Measurements from ENCODE around the gene BTBD8. TPM values are rescaled to one million over a fixed set of nuclear protein-coding genes. Genes with fewer than 3 reads are reported as not detected.
"Not testable (repeated sequence)": the region's sequence is repeated elsewhere in the genome, so short reads cannot be mapped to it uniquely, and the experiment has no call there.

The BTBD8 gene
- total RNA-seq, 6 donors from 2014 or later, result 0.76 to 17.8 (median 4.2) TPM

DNA sequence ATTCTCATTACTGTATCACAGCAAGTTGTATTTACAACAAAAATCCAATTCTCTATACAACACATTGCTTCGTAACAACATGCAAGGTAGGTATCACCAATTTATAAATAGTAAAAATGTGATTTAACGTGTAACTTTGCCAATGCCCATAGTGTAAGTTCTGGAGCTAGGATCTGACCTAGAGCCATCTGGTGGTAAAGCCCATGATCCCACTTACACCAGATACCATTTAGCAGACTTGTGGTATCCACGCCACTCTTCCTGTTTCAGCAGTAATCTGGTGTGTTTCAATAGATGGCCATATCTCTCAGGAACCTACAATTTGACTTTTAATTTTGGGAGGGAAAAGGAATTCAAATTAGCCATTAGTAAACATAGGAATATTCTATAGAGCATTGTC lies 15.1 kb upstream of the BTBD8 start:
- Histone ChIP-seq H3K36me3 (no peaks in the 10 kb centered on the region), H3K27me3 (no peaks in the 10 kb centered on the region), H3K27ac (no peak overlapping the region), H3K4me1 (no peaks in the 10 kb centered on the region), H3K4me3 (no peak overlapping the region), H3K9me3 (no peaks in the 10 kb centered on the region)
- TF ChIP-seq POLR2AphosphoS5 (IDR thresholded peaks at IDR 0.05), result no peak
- TF ChIP-seq, protein P1, sequence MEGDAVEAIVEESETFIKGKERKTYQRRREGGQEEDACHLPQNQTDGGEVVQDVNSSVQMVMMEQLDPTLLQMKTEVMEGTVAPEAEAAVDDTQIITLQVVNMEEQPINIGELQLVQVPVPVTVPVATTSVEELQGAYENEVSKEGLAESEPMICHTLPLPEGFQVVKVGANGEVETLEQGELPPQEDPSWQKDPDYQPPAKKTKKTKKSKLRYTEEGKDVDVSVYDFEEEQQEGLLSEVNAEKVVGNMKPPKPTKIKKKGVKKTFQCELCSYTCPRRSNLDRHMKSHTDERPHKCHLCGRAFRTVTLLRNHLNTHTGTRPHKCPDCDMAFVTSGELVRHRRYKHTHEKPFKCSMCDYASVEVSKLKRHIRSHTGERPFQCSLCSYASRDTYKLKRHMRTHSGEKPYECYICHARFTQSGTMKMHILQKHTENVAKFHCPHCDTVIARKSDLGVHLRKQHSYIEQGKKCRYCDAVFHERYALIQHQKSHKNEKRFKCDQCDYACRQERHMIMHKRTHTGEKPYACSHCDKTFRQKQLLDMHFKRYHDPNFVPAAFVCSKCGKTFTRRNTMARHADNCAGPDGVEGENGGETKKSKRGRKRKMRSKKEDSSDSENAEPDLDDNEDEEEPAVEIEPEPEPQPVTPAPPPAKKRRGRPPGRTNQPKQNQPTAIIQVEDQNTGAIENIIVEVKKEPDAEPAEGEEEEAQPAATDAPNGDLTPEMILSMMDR (IDR thresholded peaks at IDR 0.05), result no peak
- no peak for TF ChIP-seq POLR2A (IDR thresholded peaks at IDR 0.05)
- no peak for TF ChIP-seq EP300 (IDR thresholded peaks at IDR 0.05)
- ATAC-seq (ENCODE audit: low FRiP score in 2 of 2), result no peak
- DNase-seq, result no peak
- 88 to 91% methylated on average over 3 of the region's 3 CpGs for WGBS, 2 donors

DNA sequence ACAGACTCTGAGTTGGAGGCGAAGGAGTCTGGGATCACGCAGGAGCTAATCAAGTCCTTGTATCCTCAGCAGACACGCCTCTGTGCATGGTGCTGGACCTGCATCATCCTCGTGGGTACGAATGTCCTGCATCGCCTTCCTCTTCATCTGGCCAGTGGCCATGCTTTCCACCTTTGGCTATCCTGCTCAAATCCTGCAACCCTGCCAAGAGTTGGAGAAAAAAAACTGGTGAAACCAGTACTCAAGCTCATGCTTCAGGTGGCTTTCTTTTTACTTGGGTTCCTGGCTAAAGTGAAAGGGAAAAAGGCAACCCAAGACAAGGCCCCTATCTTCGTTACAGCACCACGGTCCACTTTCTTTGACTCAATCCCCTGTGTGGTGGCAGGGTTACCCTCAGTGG lies 13.8 kb upstream of the BTBD8 start:
- Histone ChIP-seq H3K4me3 (no peak overlapping the region), H3K27ac (no peak overlapping the region), H3K27me3 (no peaks in the 10 kb centered on the region), H3K4me1 (no peaks in the 10 kb centered on the region), H3K9me3 (no peaks in the 10 kb centered on the region), H3K36me3 (no peaks in the 10 kb centered on the region)
- TF ChIP-seq POLR2A (IDR thresholded peaks at IDR 0.05) (no peak), EP300 (IDR thresholded peaks at IDR 0.05) (no peak)
- TF ChIP-seq, protein P1 (IDR thresholded peaks at IDR 0.05), result no peak
- no peak for ATAC-seq (ENCODE audit: low FRiP score in 2 of 2)
- WGBS, 2 donors, result 82 to 92% methylated on average over 7 to 8 of the region's 8 CpGs
- no peak for DNase-seq

DNA sequence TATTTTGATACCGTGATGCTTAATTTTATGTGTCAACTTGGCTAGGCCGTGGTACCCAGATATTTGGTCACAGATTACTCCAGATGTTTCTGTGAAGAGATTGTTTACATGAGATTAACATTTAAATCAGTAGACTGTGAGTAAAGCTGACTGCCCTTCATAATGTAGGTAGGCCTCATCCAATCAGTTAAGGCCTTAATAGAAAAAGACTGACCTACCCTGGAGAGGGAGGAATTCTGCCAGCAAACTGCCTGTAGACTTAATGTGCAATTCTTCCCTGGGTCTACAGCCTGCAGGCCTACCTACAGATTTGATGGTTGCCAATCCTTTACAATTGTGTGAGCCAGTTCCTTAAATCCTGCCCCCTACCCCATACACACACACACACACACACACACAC lies 9.3 kb upstream of the BTBD8 start:
- Histone ChIP-seq H3K4me1 (no peaks in the 10 kb centered on the region), H3K4me3 (no peak overlapping the region), H3K9me3 (no peaks in the 10 kb centered on the region), H3K27me3 (no peaks in the 10 kb centered on the region), H3K36me3 (no peaks in the 10 kb centered on the region), H3K27ac (no peak overlapping the region)
- DNase-seq (no peak), ATAC-seq (ENCODE audit: low FRiP score in 2 of 2) (no peak)
- WGBS, 2 donors, result 67 to 88% methylated on average over 2 of the region's 2 CpGs
- no peak for TF ChIP-seq POLR2A (IDR thresholded peaks at IDR 0.05)
- TF ChIP-seq EP300 (IDR thresholded peaks at IDR 0.05), result no peak
- TF ChIP-seq, protein P1 (IDR thresholded peaks at IDR 0.05), result no peak
- no peak for TF ChIP-seq POLR2AphosphoS5 (IDR thresholded peaks at IDR 0.05)

DNA sequence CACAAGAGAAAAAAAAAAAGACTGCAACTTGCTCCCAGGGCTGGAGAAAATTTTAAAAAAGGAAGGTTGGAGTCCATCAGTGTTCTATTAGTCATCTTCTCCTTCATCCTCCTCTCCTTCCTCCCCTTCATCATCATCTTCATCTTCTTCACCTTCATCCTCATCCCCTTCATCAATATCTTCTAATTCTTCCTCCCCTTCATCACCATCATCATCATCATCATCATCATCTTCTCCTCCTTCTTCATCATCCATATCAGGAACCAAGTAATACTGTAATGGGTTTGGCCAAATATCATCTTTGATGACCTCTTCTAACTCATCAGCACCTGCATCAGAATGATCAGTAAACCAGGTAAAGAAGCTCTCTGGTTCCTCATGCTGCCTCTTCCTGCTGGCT lies 5.7 kb upstream of the BTBD8 start:
- ATAC-seq (ENCODE audit: low FRiP score in 2 of 2), result not testable (repeated sequence)

DNA sequence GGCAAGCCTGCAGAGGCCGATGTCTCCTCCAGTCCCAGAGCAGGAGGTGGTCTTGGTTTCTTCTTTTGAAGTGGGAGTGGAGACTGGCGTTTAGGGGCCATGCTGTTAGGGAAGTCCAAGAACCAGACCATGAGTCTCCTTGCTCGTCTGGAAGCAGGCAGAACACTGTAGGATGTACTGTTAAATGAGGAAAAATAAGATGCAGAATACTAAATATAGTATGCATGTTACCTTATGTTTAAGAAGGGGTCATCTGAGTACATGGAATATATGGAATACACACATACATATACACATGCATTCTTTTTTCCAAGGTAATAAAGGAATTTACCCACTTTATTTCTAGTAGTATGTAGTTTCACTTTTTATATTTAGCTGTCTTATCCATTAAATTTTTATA lies 4.8 kb upstream of the BTBD8 start, which contains the start of gene SETSIP:
SETSIP (minus strand) TSS at position 101 of the 400 bp plus-strand sequence; CDS start at position 101, 0 bp downstream.
- H3K27me3 ChIP-seq, result no peaks in the 10 kb centered on the region
- TF ChIP-seq EP300 (IDR thresholded peaks at IDR 0.05), result no peak
- TF ChIP-seq, protein P1 (IDR thresholded peaks at IDR 0.05), result no peak
- no peak for TF ChIP-seq POLR2A (IDR thresholded peaks at IDR 0.05)
- no peak for TF ChIP-seq POLR2AphosphoS5 (IDR thresholded peaks at IDR 0.05)
- DNase-seq, result no peak
- peaks cover 0 to 4% (median 1%) of the 10 kb centered on the region in 4 donors for H3K4me1 ChIP-seq
- H3K4me3 ChIP-seq, result no peak within 1 kb of the TSS
- H3K9me3 ChIP-seq, result no peaks in the 10 kb centered on the region
- H3K27ac ChIP-seq, result no peak within 1 kb of the TSS
- no peaks in the 10 kb centered on the region for H3K36me3 ChIP-seq
- ATAC-seq (ENCODE audit: low FRiP score in 2 of 2), result no peak
- 81 to 84% methylated on average over 3 of the region's 3 CpGs for WGBS, 2 donors

More for the DNA sequence above, 5.7 kb upstream of the BTBD8 start:
- not testable (repeated sequence) for DNase-seq, H3K4me1 ChIP-seq, H3K36me3 ChIP-seq, H3K9me3 ChIP-seq, H3K27ac ChIP-seq, H3K4me3 ChIP-seq, H3K27me3 ChIP-seq
